Ovary (tissue), 9 donors: ENCODE results near the gene FRZB. TPM values are rescaled to one million over a fixed set of nuclear protein-coding genes. Genes with fewer than 3 reads are reported as not detected.

Experiments
- DNase-seq, 5 donors: peaks; one replicate each; pipeline ENCODE4 v3.0.0-alpha.2; 2019 to 2020
- H3K27ac ChIP-seq, 2 donors: fragments of 200-600 bp; one replicate each; pipeline versions ENCODE4 v1.5.1 to v1.8.0; 2019 to 2022
- H3K27me3 ChIP-seq: fragments of 200-600 bp; one replicate; pipeline ENCODE4 v1.8.0; 2022
- H3K36me3 ChIP-seq: fragments of 200-600 bp; sonication (generic); one replicate; pipeline ENCODE4 v1.5.1; 2019
- H3K4me1 ChIP-seq: one replicate; pipeline ENCODE4 v1.8.1; 2013; ENCODE audit warnings: mild to moderate bottlenecking, moderate library complexity; ENCODE audit not compliant: insufficient read depth
- H3K4me3 ChIP-seq: fragments of 200-600 bp; sonication (generic); one replicate; pipeline ENCODE4 v1.5.1; 2017
- H3K9me3 ChIP-seq, 2 donors: fragments of 200-600 bp in 1 of 2; sonication (generic) in 1 of 2; one replicate each; pipeline versions ENCODE4 v1.5.1 to v1.8.1; 2013 to 2019; ENCODE audit warnings: mild to moderate bottlenecking in 1 of 2, moderate library complexity in 1 of 2
- EP300 ChIP-seq: sonication (generic); formaldehyde crosslinking; IDR thresholded peaks from one replicate; pipeline ENCODE4 v1.6.1; 2017; ENCODE audit warnings: antibody characterized with exemption
- POLR2A ChIP-seq: fragments of 450-650 bp; IDR thresholded peaks from one replicate; pipeline ENCODE4 v1.6.1; 2017; ENCODE audit warnings: antibody characterized with exemption, mild to moderate bottlenecking, moderate library complexity
- WGBS, 3 donors: extraction: QIAGEN DNeasy Blood & Tissue Kit in 1 of 3; methylation state at CpG; one replicate each; pipeline versions ENCODE4 v1.1.5 to v1.1.7; 2013 to 2017; 5-methylcytosine and 5-hydroxymethylcytosine counted together
- intact Hi-C, 4 donors: fragments of 100-400 bp; cut with DNase I; formaldehyde crosslinking; loops; one replicate each; pipeline versions ENCODE4 v1.11.0 to v1.15.1; 2022 to 2023
- polyA plus RNA-seq, 2 donors: library from polyadenylated mRNA; stranded (reverse); fragments of 200-250 nt in 1 of 2; fragments of 350-450 nt in 1 of 2; fragmentation: Illumina TruSeq in 1 of 2; extraction: RNeasy Lipid Tissue Mini Kit (QIAGEN cat#74804) in 1 of 2; gene quantifications; one replicate each; pipeline ENCODE4 v1.2.3, GENCODE V29; 2013 to 2014
- total RNA-seq, 7 donors: library from RNA; depleted of rRNA in 2 of 7; stranded (reverse); fragments of >200 nt in 2 of 7; fragmentation: NEBNext Ultra II Directional in 3 of 7; extraction: Animal tissue kit (Norgen Biotek cat#: 25700) in 3 of 7; gene quantifications; one replicate each; pipeline versions ENCODE4 v1.1.0 to v1.2.4, GENCODE V29; 2016 to 2023
- TF ChIP-seq, protein P1 (sequence below), 3 donors: fragments of 450-650 bp in 2 of 3; fragments of 200-600 bp in 1 of 3; IDR thresholded peaks; one replicate each; pipeline versions ENCODE4 v1.5.1 to v1.8.0; 2016 to 2022; ENCODE audit warnings: antibody characterized with exemption in 3 of 3, mild to moderate bottlenecking in 1 of 3
- donor health status: DM: no; HTN: no; CAD: no; lungs with moderate emphysema.
- donor health status: DM: no; HTN: no; CAD: no.
- donor health status: Bipolar disorder and iron deficiency.
- donor health status: DM: yes; HTN: yes; CAD: no.
- donor health status: DM: no; HTN: no; CAD: no.
- donor health status: DM: yes; HTN: yes; CAD: no.

The FRZB gene
- total and polyA plus RNA-seq, 9 donors = 2.8 to 22.8 (median 3.9) TPM

DNA sequence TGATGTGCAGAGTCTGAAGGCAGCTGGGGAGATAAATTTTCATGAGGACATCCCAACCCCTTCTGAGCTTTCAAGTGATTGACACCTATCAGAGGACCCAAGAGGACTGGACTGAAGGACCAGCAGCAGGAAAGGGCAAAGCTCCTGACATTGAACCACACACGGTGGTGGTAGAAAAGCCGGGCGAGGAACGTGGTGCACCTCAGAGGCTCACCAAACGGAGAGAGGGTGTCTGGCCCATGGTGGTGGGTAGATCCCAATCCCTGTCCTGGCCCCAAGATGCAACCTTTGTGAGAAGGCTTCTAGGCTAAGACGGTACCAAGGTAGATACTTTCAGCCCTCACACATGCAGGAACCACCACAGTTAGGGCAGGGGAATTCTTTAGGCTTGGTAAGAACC, 52.1 kb downstream of the FRZB start:
- intact Hi-C loops = no loop called here
- DNase-seq = no peak
- WGBS, 3 donors = 82 to 89% (median 88%) methylated on average over 6 of the region's 6 CpGs

DNA sequence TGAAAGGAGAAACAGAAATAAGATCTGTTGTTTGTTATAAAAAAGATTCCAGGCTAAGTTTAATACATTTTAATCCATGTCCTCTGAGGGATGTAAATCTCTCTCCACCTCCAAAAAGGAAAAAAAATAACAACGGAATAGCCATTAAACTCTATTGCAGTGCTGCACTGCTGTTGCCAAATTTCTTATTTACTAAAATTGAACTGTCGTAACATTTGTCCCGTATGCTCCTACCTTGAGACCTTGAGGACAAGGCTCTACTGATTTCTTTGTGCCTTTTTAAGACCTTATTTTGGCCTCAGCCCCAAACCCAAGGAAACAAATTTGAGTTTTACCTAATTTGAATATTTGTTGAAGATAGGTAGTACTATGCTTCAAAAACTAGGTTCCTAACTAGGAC, 56.4 kb downstream of the FRZB start:
- TF ChIP-seq EP300 = no peak
- TF ChIP-seq POLR2A = no peak
- TF ChIP-seq, protein P1, sequence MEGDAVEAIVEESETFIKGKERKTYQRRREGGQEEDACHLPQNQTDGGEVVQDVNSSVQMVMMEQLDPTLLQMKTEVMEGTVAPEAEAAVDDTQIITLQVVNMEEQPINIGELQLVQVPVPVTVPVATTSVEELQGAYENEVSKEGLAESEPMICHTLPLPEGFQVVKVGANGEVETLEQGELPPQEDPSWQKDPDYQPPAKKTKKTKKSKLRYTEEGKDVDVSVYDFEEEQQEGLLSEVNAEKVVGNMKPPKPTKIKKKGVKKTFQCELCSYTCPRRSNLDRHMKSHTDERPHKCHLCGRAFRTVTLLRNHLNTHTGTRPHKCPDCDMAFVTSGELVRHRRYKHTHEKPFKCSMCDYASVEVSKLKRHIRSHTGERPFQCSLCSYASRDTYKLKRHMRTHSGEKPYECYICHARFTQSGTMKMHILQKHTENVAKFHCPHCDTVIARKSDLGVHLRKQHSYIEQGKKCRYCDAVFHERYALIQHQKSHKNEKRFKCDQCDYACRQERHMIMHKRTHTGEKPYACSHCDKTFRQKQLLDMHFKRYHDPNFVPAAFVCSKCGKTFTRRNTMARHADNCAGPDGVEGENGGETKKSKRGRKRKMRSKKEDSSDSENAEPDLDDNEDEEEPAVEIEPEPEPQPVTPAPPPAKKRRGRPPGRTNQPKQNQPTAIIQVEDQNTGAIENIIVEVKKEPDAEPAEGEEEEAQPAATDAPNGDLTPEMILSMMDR (IDR thresholded peaks at IDR 0.05) = no peak
- DNase-seq = no peak
- no peaks in the 10 kb centered on the region for H3K36me3 ChIP-seq
- no peak overlapping the region for H3K4me3 ChIP-seq
- H3K9me3 ChIP-seq = no peaks in the 10 kb centered on the region
- no peaks in the 10 kb centered on the region for H3K4me1 ChIP-seq
- H3K27ac ChIP-seq = no peak overlapping the region
- H3K27me3 ChIP-seq = no peaks in the 10 kb centered on the region
- WGBS, 3 donors = 74% methylated on average over 3 of the region's 3 CpGs
- intact Hi-C loops = no loop called here

More for the DNA sequence above, 52.1 kb downstream of the FRZB start:
- Histone ChIP-seq H3K27ac (no peak overlapping the region), H3K4me1 (no peaks in the 10 kb centered on the region), H3K27me3 (no peaks in the 10 kb centered on the region), H3K4me3 (no peak overlapping the region), H3K36me3 (no peaks in the 10 kb centered on the region), H3K9me3 (no peaks in the 10 kb centered on the region)
- TF ChIP-seq, protein P1 (IDR thresholded peaks at IDR 0.05) = no peak
- no peak for TF ChIP-seq EP300
- no peak for TF ChIP-seq POLR2A

DNA sequence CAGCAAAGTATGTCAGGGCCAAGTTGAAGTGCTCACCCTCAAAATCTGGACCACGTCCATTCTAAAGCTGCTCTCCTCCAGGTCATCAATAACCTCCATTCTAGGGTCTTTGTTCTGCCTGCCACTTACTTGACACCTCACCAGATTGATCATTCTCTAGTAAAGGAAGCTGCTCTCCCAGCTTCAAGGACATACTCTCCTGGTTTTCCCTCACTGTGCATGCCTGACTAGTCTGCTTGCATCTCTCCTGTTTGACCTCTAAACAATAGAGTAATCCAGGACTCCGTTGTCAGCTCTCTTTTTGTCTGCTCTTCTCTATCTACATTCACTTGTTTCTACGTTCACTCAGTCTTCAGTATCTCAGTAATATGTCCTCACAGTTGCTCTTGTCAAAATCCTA, 59.1 kb downstream of the FRZB start:
- no peak overlapping the region for H3K4me3 ChIP-seq
- no peak for DNase-seq
- intact Hi-C loops = no loop called here
- no peaks in the 10 kb centered on the region for H3K9me3 ChIP-seq
- no peaks in the 10 kb centered on the region for H3K27me3 ChIP-seq
- H3K4me1 ChIP-seq = no peaks in the 10 kb centered on the region
- TF ChIP-seq, protein P1 (IDR thresholded peaks at IDR 0.05) = no peak
- no peak for TF ChIP-seq POLR2A
- no peak for TF ChIP-seq EP300
- H3K36me3 ChIP-seq = no peaks in the 10 kb centered on the region
- 58 to 62% (median 61%) methylated on average over 3 of the region's 3 CpGs for WGBS, 3 donors
- no peak overlapping the region for H3K27ac ChIP-seq

DNA sequence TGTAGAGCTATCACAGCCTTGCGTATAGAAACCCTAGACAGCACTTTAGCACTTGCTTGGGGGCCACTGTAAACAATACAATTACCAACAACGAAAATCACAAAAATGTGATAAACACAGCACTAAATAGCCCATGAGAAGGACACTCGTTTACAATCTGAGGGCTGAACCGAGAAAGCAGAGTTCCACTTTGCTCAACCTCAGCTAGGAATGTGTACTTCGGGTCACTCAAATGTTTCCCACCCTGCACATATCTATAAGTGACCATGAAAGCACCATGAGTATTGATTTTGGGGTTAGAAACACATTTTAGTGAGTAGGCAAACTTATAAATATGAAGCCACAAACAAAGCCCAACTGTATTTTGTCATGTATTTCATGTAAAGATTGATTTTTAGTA, 62.3 kb downstream of the FRZB start:
- no peak for DNase-seq
- Histone ChIP-seq H3K4me1 (no peaks in the 10 kb centered on the region), H3K27ac (no peak overlapping the region), H3K4me3 (no peak overlapping the region), H3K36me3 (no peaks in the 10 kb centered on the region), H3K9me3 (no peaks in the 10 kb centered on the region), H3K27me3 (no peaks in the 10 kb centered on the region)
- TF ChIP-seq POLR2A (no peak), EP300 (no peak)
- TF ChIP-seq, protein P1 (IDR thresholded peaks at IDR 0.05) = no peak
- WGBS, 3 donors = 85 to 87% (median 87%) methylated on average over 5 of the region's 5 CpGs
- intact Hi-C loops = no loop called here

DNA sequence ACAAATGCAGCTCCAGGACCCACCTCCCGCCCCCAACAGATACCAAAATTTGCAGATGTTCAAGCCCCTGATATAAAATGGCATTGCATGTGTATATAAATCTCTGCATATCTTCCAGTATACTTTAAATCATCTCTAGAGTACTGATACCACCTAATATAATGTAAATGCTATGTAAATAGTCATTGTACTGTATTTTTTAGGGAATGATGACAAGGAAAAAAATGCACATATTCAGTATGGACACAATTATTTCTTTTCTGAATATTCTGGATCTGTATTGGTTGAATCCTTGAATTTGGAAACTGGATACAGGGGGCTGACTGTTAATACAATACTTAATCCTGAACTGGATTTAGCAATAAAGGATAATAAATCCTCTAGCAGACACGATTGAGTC, 67.7 kb downstream of the FRZB start:
- no peaks in the 10 kb centered on the region for H3K36me3 ChIP-seq
- H3K27ac ChIP-seq = no peak overlapping the region
- no peak overlapping the region for H3K4me3 ChIP-seq
- TF ChIP-seq POLR2A = no peak
- TF ChIP-seq, protein P1 (IDR thresholded peaks at IDR 0.05) = no peak
- TF ChIP-seq EP300 = no peak
- intact Hi-C loops = no loop called here
- no peaks in the 10 kb centered on the region for H3K9me3 ChIP-seq
- DNase-seq = no peak
- no peaks in the 10 kb centered on the region for H3K4me1 ChIP-seq
- WGBS, 3 donors = 67 to 72% (median 70%) methylated on average over 2 of the region's 2 CpGs
- H3K27me3 ChIP-seq = no peaks in the 10 kb centered on the region
